Peyer's patch (tissue), 4 donors: Measurements from ENCODE around the gene MED15.

Experiments used
- POLR2A ChIP-seq, 2 donors: fragments of 450-650 bp; IDR thresholded peaks; one replicate each; pipeline ENCODE4 v1.5.1; 2017; ENCODE audit warnings: antibody characterized with exemption in 2 of 2, mild to moderate bottlenecking in 2 of 2, moderate library complexity in 2 of 2
- TF ChIP-seq, protein P1 (sequence below), 6 experiments: fragments of 450-650 bp in 4 of 6; fragments of 200-600 bp in 2 of 6; sonication (generic) in 1 of 6; IDR thresholded peaks; one replicate each; pipeline ENCODE4 v1.5.1; 2017 to 2019; ENCODE audit warnings: antibody characterized with exemption in 6 of 6, mild to moderate bottlenecking in 3 of 6, moderate library complexity in 1 of 6

GRCh38 chr22:20533095-20533878 lies 25.9 kb downstream of the MED15 start:
- TF ChIP-seq, protein P1, sequence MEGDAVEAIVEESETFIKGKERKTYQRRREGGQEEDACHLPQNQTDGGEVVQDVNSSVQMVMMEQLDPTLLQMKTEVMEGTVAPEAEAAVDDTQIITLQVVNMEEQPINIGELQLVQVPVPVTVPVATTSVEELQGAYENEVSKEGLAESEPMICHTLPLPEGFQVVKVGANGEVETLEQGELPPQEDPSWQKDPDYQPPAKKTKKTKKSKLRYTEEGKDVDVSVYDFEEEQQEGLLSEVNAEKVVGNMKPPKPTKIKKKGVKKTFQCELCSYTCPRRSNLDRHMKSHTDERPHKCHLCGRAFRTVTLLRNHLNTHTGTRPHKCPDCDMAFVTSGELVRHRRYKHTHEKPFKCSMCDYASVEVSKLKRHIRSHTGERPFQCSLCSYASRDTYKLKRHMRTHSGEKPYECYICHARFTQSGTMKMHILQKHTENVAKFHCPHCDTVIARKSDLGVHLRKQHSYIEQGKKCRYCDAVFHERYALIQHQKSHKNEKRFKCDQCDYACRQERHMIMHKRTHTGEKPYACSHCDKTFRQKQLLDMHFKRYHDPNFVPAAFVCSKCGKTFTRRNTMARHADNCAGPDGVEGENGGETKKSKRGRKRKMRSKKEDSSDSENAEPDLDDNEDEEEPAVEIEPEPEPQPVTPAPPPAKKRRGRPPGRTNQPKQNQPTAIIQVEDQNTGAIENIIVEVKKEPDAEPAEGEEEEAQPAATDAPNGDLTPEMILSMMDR (IDR thresholded peaks at IDR 0.05), result no peak
- no peak for TF ChIP-seq POLR2A (IDR thresholded peaks at IDR 0.05)
